Gastrocnemius medialis (tissue), 4 donors: Measurements from ENCODE around the gene TMEM240.

Experiments
- CTCF ChIP-seq, 5 experiments: fragments of 450-650 bp in 3 of 5; fragments of 200-600 bp in 2 of 5; sonication (generic) in 2 of 5; IDR thresholded peaks in 4 of 5; conservative IDR thresholded peaks in 1 of 5; 1 replicate in 4 of 5; 2 replicates in 1 of 5; pipeline ENCODE4 v1.5.1; 2016 to 2019; ENCODE audit warnings: antibody characterized with exemption in 5 of 5, mild to moderate bottlenecking in 3 of 5, moderate library complexity in 3 of 5
- POLR2A ChIP-seq, 2 donors: fragments of 450-650 bp; IDR thresholded peaks; one replicate each; pipeline ENCODE4 v1.6.1; 2017; ENCODE audit warnings: antibody characterized with exemption in 2 of 2, mild to moderate bottlenecking in 2 of 2, moderate library complexity in 2 of 2

- TF ChIP-seq CTCF (IDR thresholded peaks at IDR 0.05 in 4 of 5, conservative IDR thresholded peaks at IDR 0.05 in 1 of 5) (no peak), POLR2A (IDR thresholded peaks at IDR 0.05) (no peak)
Observed at GRCh38 chr1:1582585-1583346, 42.3 kb upstream of the TMEM240 start.
